ENCODE results near the gene LIPT2. TPM values are rescaled to one million over a fixed set of nuclear protein-coding genes. Genes with fewer than 3 reads are reported as not detected.

LIPT2 gene
- total and polyA plus RNA-seq, 2 donors (not counting 3 experiments of a cell fraction or from before 2014, with no cell fraction given) = 1.7 to 4.1 TPM

- TF ChIP-seq POLR2AphosphoS5 (IDR thresholded peaks at IDR 0.05; ENCODE audit: insufficient read depth, low read depth, low read length) (no peak), JUN (IDR thresholded peaks at IDR 0.05; ENCODE audit: borderline replicate concordance, insufficient read depth, insufficient read length, low read depth) (no peak), FOS (IDR thresholded peaks at IDR 0.05; ENCODE audit: borderline replicate concordance, insufficient read depth, low read length) (no peak), MYC (IDR thresholded peaks at IDR 0.05; ENCODE audit: low read depth, low read length) (no peak), POLR2A (IDR thresholded peaks at IDR 0.05; ENCODE audit: low read depth, low read length) (no peak), EZH2 (IDR thresholded peaks at IDR 0.05; ENCODE audit: borderline replicate concordance, low read depth, low read length, severe bottlenecking) (no peak), GATA2 (IDR thresholded peaks at IDR 0.05; ENCODE audit: insufficient read depth, insufficient read length, low read depth, low read length) (no peak)
- TF ChIP-seq, protein P1, sequence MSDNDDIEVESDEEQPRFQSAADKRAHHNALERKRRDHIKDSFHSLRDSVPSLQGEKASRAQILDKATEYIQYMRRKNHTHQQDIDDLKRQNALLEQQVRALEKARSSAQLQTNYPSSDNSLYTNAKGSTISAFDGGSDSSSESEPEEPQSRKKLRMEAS (IDR thresholded peaks at IDR 0.05; ENCODE audit: insufficient read depth, insufficient read length) = no peak
- TF ChIP-seq, protein P2, sequence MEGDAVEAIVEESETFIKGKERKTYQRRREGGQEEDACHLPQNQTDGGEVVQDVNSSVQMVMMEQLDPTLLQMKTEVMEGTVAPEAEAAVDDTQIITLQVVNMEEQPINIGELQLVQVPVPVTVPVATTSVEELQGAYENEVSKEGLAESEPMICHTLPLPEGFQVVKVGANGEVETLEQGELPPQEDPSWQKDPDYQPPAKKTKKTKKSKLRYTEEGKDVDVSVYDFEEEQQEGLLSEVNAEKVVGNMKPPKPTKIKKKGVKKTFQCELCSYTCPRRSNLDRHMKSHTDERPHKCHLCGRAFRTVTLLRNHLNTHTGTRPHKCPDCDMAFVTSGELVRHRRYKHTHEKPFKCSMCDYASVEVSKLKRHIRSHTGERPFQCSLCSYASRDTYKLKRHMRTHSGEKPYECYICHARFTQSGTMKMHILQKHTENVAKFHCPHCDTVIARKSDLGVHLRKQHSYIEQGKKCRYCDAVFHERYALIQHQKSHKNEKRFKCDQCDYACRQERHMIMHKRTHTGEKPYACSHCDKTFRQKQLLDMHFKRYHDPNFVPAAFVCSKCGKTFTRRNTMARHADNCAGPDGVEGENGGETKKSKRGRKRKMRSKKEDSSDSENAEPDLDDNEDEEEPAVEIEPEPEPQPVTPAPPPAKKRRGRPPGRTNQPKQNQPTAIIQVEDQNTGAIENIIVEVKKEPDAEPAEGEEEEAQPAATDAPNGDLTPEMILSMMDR (IDR thresholded peaks at IDR 0.05; ENCODE audit: extremely low read depth in 1 of 2, insufficient read depth in 1 of 2, low read depth in 1 of 2, low read length in 2 of 2) = no peak
- dilution Hi-C loops (cut with MboI; ENCODE audit: extremely low pct_ligation_motif_present, low sequenced_read_pairs) (no loop called here), intact Hi-C loops (cut with micrococcal nuclease) (no loop called here)
- Histone ChIP-seq H3K36me3 (ENCODE audit: control insufficient read depth in 2 of 2, extremely low read depth in 1 of 2, insufficient read depth in 2 of 2, low read length in 2 of 2) (no peaks in the 10 kb centered on the region), H3K9me1 (replicated peaks; ENCODE audit: control insufficient read depth, extremely low read depth, insufficient read depth, low read length) (no peaks in the 10 kb centered on the region), H3K4me3 (replicated peaks in 1 of 3; ENCODE audit: insufficient read depth in 1 of 3, low read depth in 1 of 3, low read length in 3 of 3) (no peak overlapping the region), H3K27me3 (ENCODE audit: control insufficient read depth in 2 of 2, insufficient read depth in 2 of 2, low read length in 2 of 2) (peaks cover 16 to 27% of the 10 kb centered on the region in 2 experiments), H2AFZ (ENCODE audit: low read depth, low read length) (no peak overlapping the region), H3K4me1 (ENCODE audit: control insufficient read depth, extremely low read depth, insufficient read depth, low read length) (peaks cover 7% of the 10 kb centered on the region), H3K79me2 (ENCODE audit: control insufficient read depth, insufficient read depth, low read length) (no peaks in the 10 kb centered on the region), H3K9me3 (replicated peaks; ENCODE audit: control insufficient read depth, insufficient read depth, low read length) (no peaks in the 10 kb centered on the region), H4K20me1 (replicated peaks; ENCODE audit: control insufficient read depth, extremely low read depth, insufficient read depth, low read length) (no peaks in the 10 kb centered on the region), H3K9ac (replicated peaks; ENCODE audit: extremely low read depth, insufficient read depth, low read length) (no peak overlapping the region), H3K4me2 (ENCODE audit: insufficient read depth, low read length) (no peak overlapping the region), H3K27ac (ENCODE audit: insufficient read depth, low read depth, low read length) (no peak overlapping the region)
- no peak for FAIRE-seq
- no TSS peak for BruUV-seq (replicated peaks)
- CTCF ChIA-PET = interaction anchor here (1.2 to 2.3 kb wide), 2 partner anchors 17 to 18 kb away, joined by 3 to 9 read pairs; no protein-coding TSS in a partner anchor
- POLR2A ChIA-PET = no interaction called here
- DNase-seq (ENCODE audit: low read depth, low spot score) = no peak
These were observed 25.5 kb downstream of the LIPT2 start for GRCh38 chr11:74468058-74468457.
